Endothelial cell of umbilical vein (primary cell): ENCODE measurements around the gene NEMP1. TPM values are rescaled to one million over a fixed set of nuclear protein-coding genes. Genes with fewer than 3 reads are reported as not detected.

Source experiments
- BruUV-seq: library from RNA; stranded (reverse); fragments of 400-500 nt; replicated peaks from 2 replicates; lab custom pipeline; 2021; lab: Mats Ljungman, UMichigan
- CTCF ChIA-PET: fragments of 300-600, 350-600 bp; sonication (Branson Sonifier 250); formaldehyde crosslinking; loops from one replicate; lab custom pipeline; 2021; ENCODE audit warnings: antibody characterized with exemption, inconsistent platforms; lab: Charles Lee
- POLR2A ChIA-PET: fragments of 300-600, 350-600 bp; sonication (Branson Sonifier 250); formaldehyde crosslinking; loops from one replicate; lab custom pipeline; 2021; ENCODE audit warnings: antibody characterized with exemption, inconsistent platforms; lab: Charles Lee
- DNase-seq: peaks from one replicate; pipeline ENCODE4 v3.0.0-alpha.2; 2011; ENCODE audit warnings: low read depth, low spot score
- FAIRE-seq: peaks from 2 replicates; lab custom pipeline; 2011; peaks lifted over from hg19 to GRCh38; lab: Jason Lieb, UNC
- H2AFZ ChIP-seq: 2 replicates; pipeline ENCODE4 v1.6.0; 2012; ENCODE audit warnings: low read depth, low read length, control low read depth, inconsistent platforms
- H3K27ac ChIP-seq: 2 replicates; pipeline ENCODE4 v1.5.1; 2011; ENCODE audit warnings: low read depth, mild to moderate bottlenecking, control low read depth, low read length, moderate library complexity; ENCODE audit not compliant: insufficient read depth
- H3K27me3 ChIP-seq, 2 experiments: 2 replicates each; pipeline versions ENCODE4 v1.6.0 to v1.6.1; 2011; ENCODE audit warnings: low read length in 2 of 2, mixed read lengths in 1 of 2; ENCODE audit not compliant: control insufficient read depth in 2 of 2, insufficient read depth in 2 of 2
- H3K36me3 ChIP-seq, 2 experiments: 2 replicates in 1 of 2; 3 replicates in 1 of 2; pipeline ENCODE4 v1.5.1; 2011; ENCODE audit warnings: low read length in 2 of 2, mild to moderate bottlenecking in 1 of 2, moderate library complexity in 1 of 2; ENCODE audit not compliant: control insufficient read depth in 2 of 2, insufficient read depth in 2 of 2; ENCODE audit errors: extremely low read depth in 1 of 2
- H3K4me1 ChIP-seq: 3 replicates; pipeline ENCODE4 v1.5.1; 2011; ENCODE audit warnings: mild to moderate bottlenecking, low read length; ENCODE audit not compliant: control insufficient read depth, insufficient read depth; ENCODE audit errors: extremely low read depth
- H3K4me2 ChIP-seq: 2 replicates; pipeline ENCODE4 v1.6.1; 2011; ENCODE audit warnings: low read length, control low read depth, mixed read lengths; ENCODE audit not compliant: insufficient read depth
- H3K4me3 ChIP-seq, 3 experiments: fragments of 200-600 bp in 1 of 3; sonication (generic), shearing (Covaris generic) in 1 of 3; replicated peaks in 1 of 3; 2 replicates each; pipeline ENCODE4 v1.5.1; 2011 to 2016; ENCODE audit warnings: control low read depth in 3 of 3, low read length in 3 of 3, mild to moderate bottlenecking in 2 of 3, inconsistent platforms in 1 of 3, low read depth in 1 of 3, moderate library complexity in 1 of 3; ENCODE audit not compliant: insufficient read depth in 1 of 3
- H3K79me2 ChIP-seq: 2 replicates; pipeline ENCODE4 v1.6.0; 2012; ENCODE audit warnings: low read length, inconsistent platforms; ENCODE audit not compliant: control insufficient read depth, insufficient read depth
- H3K9ac ChIP-seq: replicated peaks from 2 replicates; pipeline ENCODE3; 2011; ENCODE audit warnings: low read length, control low read depth; ENCODE audit not compliant: insufficient read depth; ENCODE audit errors: extremely low read depth
- H3K9me1 ChIP-seq: replicated peaks from 3 replicates; pipeline ENCODE4 v1.6.0; 2011; ENCODE audit warnings: mild to moderate bottlenecking, low read length; ENCODE audit not compliant: control insufficient read depth, insufficient read depth; ENCODE audit errors: extremely low read depth
- H3K9me3 ChIP-seq: replicated peaks from 2 replicates; pipeline ENCODE4 v1.5.1; 2012; ENCODE audit warnings: low read length, inconsistent platforms; ENCODE audit not compliant: control insufficient read depth, insufficient read depth
- H4K20me1 ChIP-seq: replicated peaks from 2 replicates; pipeline ENCODE3; 2011; ENCODE audit warnings: mild to moderate bottlenecking, low read length; ENCODE audit not compliant: control insufficient read depth, insufficient read depth; ENCODE audit errors: extremely low read depth
- CTCF ChIP-seq, 2 donors: IDR thresholded peaks; 1 replicate in 1 of 2; 2 replicates in 1 of 2; pipeline ENCODE4 v1.5.1; 2011; ENCODE audit warnings: low read length in 2 of 2, mild to moderate bottlenecking in 2 of 2, moderate library complexity in 2 of 2, control low read depth in 1 of 2, inconsistent platforms in 1 of 2, low read depth in 1 of 2; ENCODE audit not compliant: insufficient read depth in 1 of 2; ENCODE audit errors: extremely low read depth in 1 of 2
- EZH2 ChIP-seq: IDR thresholded peaks from 2 replicates; pipeline ENCODE4 v1.6.1; 2012; ENCODE audit warnings: borderline replicate concordance, low read depth, mild to moderate bottlenecking, moderate library complexity, low read length, inconsistent platforms; ENCODE audit not compliant: severe bottlenecking
- FOS ChIP-seq: IDR thresholded peaks from 2 replicates; pipeline ENCODE4 v1.6.1; 2011; ENCODE audit warnings: mild to moderate bottlenecking, low read length, moderate library complexity, borderline replicate concordance; ENCODE audit not compliant: insufficient read depth
- GATA2 ChIP-seq: IDR thresholded peaks from 2 replicates; pipeline ENCODE4 v1.7.0; 2011; ENCODE audit warnings: low read depth, mild to moderate bottlenecking, moderate library complexity, mixed read lengths, low read length; ENCODE audit not compliant: insufficient read length, insufficient read depth
- JUN ChIP-seq: IDR thresholded peaks from 2 replicates; pipeline ENCODE4 v1.6.1; 2011; ENCODE audit warnings: borderline replicate concordance, low read depth; ENCODE audit not compliant: insufficient read length, insufficient read depth
- MAX ChIP-seq: IDR thresholded peaks from 2 replicates; pipeline ENCODE4 v1.6.1; 2011; ENCODE audit not compliant: insufficient read depth, insufficient read length
- MYC ChIP-seq: IDR thresholded peaks from one replicate; pipeline ENCODE4 v1.6.1; 2011; ENCODE audit warnings: mild to moderate bottlenecking, low read depth, low read length
- POLR2A ChIP-seq: IDR thresholded peaks from 2 replicates; pipeline ENCODE4 v1.6.1; 2012; ENCODE audit warnings: low read depth, mild to moderate bottlenecking, control low read depth, low read length
- POLR2AphosphoS5 ChIP-seq: IDR thresholded peaks from 2 replicates; pipeline ENCODE4 v1.6.1; 2012; ENCODE audit warnings: low read depth, mild to moderate bottlenecking, control low read depth, low read length, moderate library complexity; ENCODE audit not compliant: insufficient read depth
- dilution Hi-C: fragments of 300-500 bp; cut with MboI; formaldehyde crosslinking; loops from one replicate; pipeline ENCODE4 v1.15.0; 2019; ENCODE audit warnings: low sequenced_read_pairs; ENCODE audit not compliant: extremely low pct_ligation_motif_present
- intact Hi-C: fragments of 100-400 bp; cut with micrococcal nuclease; formaldehyde crosslinking; loops from one replicate; pipeline ENCODE4 v1.10.0; 2022
- polyA plus RNA-seq, 4 experiments: library from polyadenylated mRNA; depleted of rRNA in 3 of 4; stranded (reverse) in 3 of 4; unstranded in 1 of 4; fragments of >200 nt; gene quantifications; 2 replicates each; pipeline versions ENCODE4 v1.2.1 to v1.2.3, GENCODE V29; 2011 to 2012; ENCODE audit warnings: missing spikeins in 1 of 4
- total RNA-seq: library from RNA; stranded (reverse); gene quantifications from 2 replicates; pipeline ENCODE4 v1.2.3, GENCODE V29; 2021

NEMP1 gene
- total and polyA plus RNA-seq, 2 donors (not counting 3 experiments of a cell fraction or from before 2014, with no cell fraction given): 10.8 to 21.5 TPM

GRCh38 chr12:57103856-57104255 lies 25.3 kb upstream of the NEMP1 start:
- H3K9me3 ChIP-seq: no peaks in the 10 kb centered on the region
- no peaks in the 10 kb centered on the region for H3K9me1 ChIP-seq
- TF ChIP-seq GATA2: no peak
- no peak for TF ChIP-seq CTCF (IDR thresholded peaks at IDR 0.05; ENCODE audit: extremely low read depth in 1 of 2, insufficient read depth in 1 of 2, low read depth in 1 of 2, low read length in 2 of 2)
- no peak for TF ChIP-seq POLR2A
- no peak for TF ChIP-seq EZH2
- TF ChIP-seq POLR2AphosphoS5: no peak
- TF ChIP-seq MYC: no peak
- no peak for TF ChIP-seq MAX
- TF ChIP-seq JUN: no peak
- TF ChIP-seq FOS: no peak
- peaks cover 4 to 36% of the 10 kb centered on the region in 2 experiments for H3K36me3 ChIP-seq
- H3K27ac ChIP-seq: no peak overlapping the region
- H3K4me3 ChIP-seq: no peak overlapping the region
- H3K4me2 ChIP-seq: no peak overlapping the region
- CTCF ChIA-PET: interaction anchor here (1.1 to 1.8 kb wide), 4 partner anchors 8 to 34 kb away, joined by 3 to 4 read pairs (median 4); no protein-coding TSS in a partner anchor
- no peaks in the 10 kb centered on the region for H4K20me1 ChIP-seq
- no peak overlapping the region for H2AFZ ChIP-seq
- dilution Hi-C loops (no loop called here), intact Hi-C loops (no loop called here)
- POLR2A ChIA-PET: no interaction called here
- no peaks in the 10 kb centered on the region for H3K27me3 ChIP-seq
- no peak for DNase-seq
- no peaks in the 10 kb centered on the region for H3K79me2 ChIP-seq
- peaks cover 4% of the 10 kb centered on the region for H3K4me1 ChIP-seq
- no peak overlapping the region for H3K9ac ChIP-seq
- BruUV-seq: no TSS peak
- no peak for FAIRE-seq
